T47D (cell line): ENCODE results near the gene CD4.

ENCODE experiments used
- DNase-seq, 2 experiments: peaks; one replicate each; pipeline versions ENCODE4 v3.0.0 to v3.0.0-alpha.2; 2011 to 2012; ENCODE audit warnings: low read depth in 1 of 2, low spot score in 1 of 2
- JUND ChIP-seq: IDR thresholded peaks from 2 replicates; pipeline ENCODE4 v1.6.1; 2012; ENCODE audit warnings: low read depth
- in situ Hi-C: cut with HindIII; loops from 2 replicates; pipeline ENCODE4 v1.10.0; 2016; ENCODE audit warnings: low sequenced_read_pairs, low pct_unique_long_range_greater_than_20kb

The CD4 gene

GRCh38 chr12:6784761-6785160 lies 4.6 kb upstream of the CD4 start:
- no peak for DNase-seq
- in situ Hi-C loops, result no loop called here
- no peak for TF ChIP-seq JUND

GRCh38 chr12:6786416-6787094 lies 2.8 kb upstream of the CD4 start:
- DNase-seq, result no peak
- no peak for TF ChIP-seq JUND
- in situ Hi-C loops, result no loop called here

GRCh38 chr12:6787309-6787708 lies 2.0 kb upstream of the CD4 start:
- no peak for TF ChIP-seq JUND
- no peak for DNase-seq
- in situ Hi-C loops, result no loop called here

DNA sequence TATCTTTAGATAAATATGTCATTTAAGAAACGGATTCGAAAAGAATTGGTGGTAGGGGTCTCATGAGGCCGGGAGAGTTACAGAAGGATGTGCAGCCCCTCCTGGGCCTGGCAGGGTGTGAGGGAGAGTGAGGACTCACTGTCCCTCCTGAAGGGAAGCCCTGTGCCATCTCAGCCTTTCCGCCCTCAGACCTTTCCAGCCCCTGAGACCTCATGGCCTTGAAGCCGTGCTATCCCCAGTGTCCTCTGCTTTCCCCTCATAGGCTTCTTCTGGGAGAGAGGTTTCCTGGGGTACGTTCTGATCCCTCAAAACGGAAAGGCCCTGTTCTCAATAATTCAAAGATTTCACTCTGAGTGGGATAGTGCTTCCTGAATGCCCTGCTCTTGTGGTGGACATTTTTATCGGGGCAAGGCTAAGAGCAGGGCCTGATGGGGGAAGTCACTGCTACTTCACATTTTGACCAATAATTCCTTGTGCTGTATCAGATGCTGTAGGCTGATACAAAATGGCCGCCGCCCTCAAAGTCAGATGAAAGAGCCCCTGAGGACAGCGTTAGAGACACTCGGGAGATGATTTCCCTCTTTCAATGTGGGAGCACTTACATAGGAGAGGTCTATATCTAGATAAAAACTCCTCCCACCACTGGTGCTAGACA lies 1.3 kb downstream of the CD4 start:
- in situ Hi-C loops, result no loop called here
- no peak for DNase-seq
- TF ChIP-seq JUND, result no peak

GRCh38 chr12:6791931-6792520 lies 2.7 kb downstream of the CD4 start:
- no peak for TF ChIP-seq JUND
- DNase-seq, result no peak
- in situ Hi-C loops, result no loop called here

GRCh38 chr12:6792522-6793201 lies 3.3 kb downstream of the CD4 start:
- in situ Hi-C loops, result no loop called here
- no peak for DNase-seq
- no peak for TF ChIP-seq JUND

- no peak for DNase-seq
- TF ChIP-seq JUND, result no peak
- in situ Hi-C loops, result no loop called here
Measured at GRCh38 chr12:6795088-6795487, 5.8 kb downstream of the CD4 start.

DNA sequence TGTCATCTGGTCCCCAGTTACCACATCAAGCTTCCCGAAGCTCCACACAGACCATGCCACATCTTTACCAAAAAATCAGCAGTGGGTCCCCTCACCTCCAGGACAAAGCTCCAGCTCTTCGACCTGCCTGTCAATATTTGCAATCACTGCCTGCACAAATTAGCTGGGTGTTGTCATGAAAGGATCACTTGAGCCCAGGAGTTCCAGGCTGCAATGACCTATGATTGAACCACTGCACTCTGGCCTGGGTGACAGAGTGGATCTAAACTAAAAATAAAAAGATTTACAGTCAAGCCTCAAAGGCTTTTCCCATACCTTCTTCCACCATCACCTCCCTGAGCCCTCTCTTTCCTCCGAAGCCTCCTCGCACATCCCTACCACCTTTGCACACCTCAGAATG lies 7.2 kb downstream of the CD4 start:
- in situ Hi-C loops, result no loop called here
- TF ChIP-seq JUND, result no peak
- no peak for DNase-seq

- in situ Hi-C loops, result no loop called here
- DNase-seq, result no peak
- TF ChIP-seq JUND, result no peak
Measured at GRCh38 chr12:6799147-6799546, 9.8 kb downstream of the CD4 start.

- in situ Hi-C loops, result no loop called here
- no peak for DNase-seq
- no peak for TF ChIP-seq JUND
Measured at GRCh38 chr12:6807170-6807569, 17.8 kb downstream of the CD4 start.

DNA sequence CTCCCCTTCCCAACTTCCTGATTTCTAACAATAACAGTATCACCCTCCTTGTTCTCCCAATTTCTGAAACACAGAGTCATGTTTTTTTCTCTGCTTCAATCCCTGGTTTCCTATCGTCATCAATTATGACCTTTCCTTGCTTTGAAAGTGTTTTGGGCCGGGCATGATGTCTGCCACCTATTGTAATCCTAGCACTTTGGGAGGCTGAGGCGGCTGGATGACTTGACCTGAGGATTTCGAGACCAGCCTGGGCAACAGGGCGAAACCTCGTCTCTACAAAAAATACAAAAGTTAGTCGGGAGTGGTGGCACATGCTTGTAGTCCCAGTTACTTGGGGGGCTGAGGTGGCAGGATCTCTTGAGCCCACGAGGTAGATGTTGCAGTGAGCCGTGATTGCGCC lies 19.7 kb downstream of the CD4 start:
- no peak for TF ChIP-seq JUND
- in situ Hi-C loops, result no loop called here
- DNase-seq, result no peak

GRCh38 chr12:6810758-6811157 lies 21.4 kb downstream of the CD4 start:
- in situ Hi-C loops, result no loop called here
- no peak for DNase-seq
- TF ChIP-seq JUND, result no peak

DNA sequence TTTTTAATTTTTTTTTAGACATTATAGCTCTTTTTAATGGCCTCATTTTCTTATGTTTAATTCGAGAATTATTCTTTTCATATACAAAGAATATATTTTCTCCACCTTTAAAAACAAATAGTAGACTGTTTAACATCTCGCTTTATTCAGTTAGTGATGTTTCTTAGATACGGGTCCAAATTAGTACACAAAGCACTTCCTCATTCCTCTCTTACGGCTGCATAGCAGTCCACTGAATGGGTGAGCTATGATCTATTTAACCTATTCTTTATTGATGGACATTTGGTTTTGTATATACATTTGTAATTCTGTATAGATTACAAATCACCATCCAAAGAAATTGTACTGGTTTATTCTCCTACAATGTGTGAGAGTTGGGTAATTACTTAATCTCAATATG lies 24.0 kb downstream of the CD4 start:
- in situ Hi-C loops, result no loop called here
- TF ChIP-seq JUND, result no peak
- DNase-seq, result no peak
